HepG2 (cell line): Measurements from ENCODE around the gene CTDSP2. TPM values are rescaled to one million over a fixed set of nuclear protein-coding genes. Genes with fewer than 3 reads are reported as not detected.

Experiments
- ERF ChIP-seq: IDR thresholded peaks from 2 replicates; pipeline ENCODE4 v1.6.1; 2018; ENCODE audit warnings: missing biosample characterization, missing genetic modification reagents
- FIP1L1 ChIP-seq: fragments of 200-400 bp; formaldehyde crosslinking; IDR thresholded peaks from 2 replicates; pipeline ENCODE4 v1.6.1; 2018; ENCODE audit warnings: low read depth, mild to moderate bottlenecking, low read length, moderate library complexity, borderline replicate concordance; ENCODE audit not compliant: insufficient read depth
- KLF16 ChIP-seq, 2 experiments: sonication (generic) in 1 of 2; formaldehyde crosslinking in 1 of 2; IDR thresholded peaks; 2 replicates each; pipeline versions ENCODE4 v1.6.1 to v1.8.0; 2016 to 2023; ENCODE audit warnings: missing genetic modification reagents in 2 of 2, missing compliant biosample characterization in 1 of 2
- POLR2AphosphoS5 ChIP-seq: IDR thresholded peaks from 2 replicates; pipeline ENCODE4 v1.6.1; 2012; ENCODE audit warnings: low read depth, low read length
- PTBP1 ChIP-seq: fragments of 200-400 bp; formaldehyde crosslinking; IDR thresholded peaks from 2 replicates; pipeline ENCODE4 v1.6.1; 2018; ENCODE audit warnings: low read length, low read depth; ENCODE audit not compliant: poor library complexity, severe bottlenecking
- SETDB1 ChIP-seq: sonication (generic); formaldehyde crosslinking; IDR thresholded peaks from 2 replicates; pipeline ENCODE4 v1.5.1; 2020; ENCODE audit warnings: missing genetic modification reagents, mild to moderate bottlenecking, borderline replicate concordance
- THRA ChIP-seq: sonication (generic); formaldehyde crosslinking; IDR thresholded peaks from 2 replicates; pipeline ENCODE4 v1.4.0; 2020; ENCODE audit warnings: missing genetic modification reagents, borderline replicate concordance
- YEATS4 ChIP-seq: sonication (generic); formaldehyde crosslinking; IDR thresholded peaks from 2 replicates; pipeline ENCODE4 v1.4.0; 2020; ENCODE audit warnings: missing genetic modification reagents, borderline replicate concordance
- ZNF441 ChIP-seq: sonication (generic); formaldehyde crosslinking; IDR thresholded peaks from 2 replicates; pipeline ENCODE4 v1.7.0; 2021; ENCODE audit warnings: missing genetic modification reagents, borderline replicate concordance
- ZNF747 ChIP-seq: sonication (generic); formaldehyde crosslinking; IDR thresholded peaks from 2 replicates; pipeline ENCODE4 v1.8.1; 2023; ENCODE audit warnings: missing genetic modification reagents, mild to moderate bottlenecking, borderline replicate concordance
- ZNF780A ChIP-seq: sonication (generic); formaldehyde crosslinking; IDR thresholded peaks from 2 replicates; pipeline ENCODE4 v1.8.0; 2022; ENCODE audit warnings: mild to moderate bottlenecking, missing genetic modification reagents, moderate library complexity
- polyA plus RNA-seq, 8 experiments: library from polyadenylated mRNA; depleted of rRNA in 3 of 8; stranded (reverse) in 7 of 8; unstranded in 1 of 8; fragments of >200 nt; fragmentation: Illumina TruSeq in 4 of 8; extraction: Trizol in 4 of 8; gene quantifications; 2 replicates each; pipeline versions ENCODE4 v1.2.1 to v1.2.3, GENCODE V29; 2011 to 2016; ENCODE audit warnings: low read depth in 4 of 8, missing spikeins in 1 of 8, mixed read lengths in 1 of 8; ENCODE audit not compliant: insufficient read depth in 1 of 8
- total RNA-seq, 5 experiments: library from RNA; depleted of rRNA; stranded (reverse); fragments of >200 nt; fragmentation: Illumina TruSeq; extraction: Trizol; gene quantifications; 2 replicates each; pipeline ENCODE4 v1.2.3, GENCODE V29; 2016; ENCODE audit warnings: low read depth in 1 of 5
- TF ChIP-seq, protein P1 (sequence below): sonication (generic); formaldehyde crosslinking; IDR thresholded peaks from 2 replicates; pipeline ENCODE4 v1.4.0; 2020; ENCODE audit warnings: missing genetic modification reagents
- TF ChIP-seq, protein P2 (sequence below): sonication (generic); formaldehyde crosslinking; IDR thresholded peaks from 2 replicates; pipeline ENCODE4 v1.8.1; 2022; ENCODE audit warnings: low read depth, mild to moderate bottlenecking, missing genetic modification reagents
- TF ChIP-seq, protein P3 (sequence below): sonication (generic); formaldehyde crosslinking; conservative IDR thresholded peaks from 2 replicates; pipeline ENCODE4 v1.4.0; 2020; ENCODE audit warnings: mild to moderate bottlenecking, missing genetic modification reagents, moderate library complexity
- TF ChIP-seq, protein P4 (sequence below): IDR thresholded peaks from 2 replicates; pipeline ENCODE4 v1.6.1; 2016; ENCODE audit warnings: missing compliant biosample characterization, missing genetic modification reagents, borderline replicate concordance

CTDSP2 gene
- total and polyA plus RNA-seq, 2 of the 13 experiments (the other 11 are each of a cell fraction or from before 2014, with no cell fraction given), result 38.1 to 82.5 TPM

GRCh38 chr12:57813971-57814772 is 32.4 kb downstream of the CTDSP2 start (continued):
- TF ChIP-seq, protein P1, sequence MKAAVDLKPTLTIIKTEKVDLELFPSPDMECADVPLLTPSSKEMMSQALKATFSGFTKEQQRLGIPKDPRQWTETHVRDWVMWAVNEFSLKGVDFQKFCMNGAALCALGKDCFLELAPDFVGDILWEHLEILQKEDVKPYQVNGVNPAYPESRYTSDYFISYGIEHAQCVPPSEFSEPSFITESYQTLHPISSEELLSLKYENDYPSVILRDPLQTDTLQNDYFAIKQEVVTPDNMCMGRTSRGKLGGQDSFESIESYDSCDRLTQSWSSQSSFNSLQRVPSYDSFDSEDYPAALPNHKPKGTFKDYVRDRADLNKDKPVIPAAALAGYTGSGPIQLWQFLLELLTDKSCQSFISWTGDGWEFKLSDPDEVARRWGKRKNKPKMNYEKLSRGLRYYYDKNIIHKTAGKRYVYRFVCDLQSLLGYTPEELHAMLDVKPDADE (CRISPR knock-in tag), result no peak
- TF ChIP-seq PTBP1, result no peak
- TF ChIP-seq SETDB1 (CRISPR knock-in tag), result no peak
- TF ChIP-seq, protein P2, sequence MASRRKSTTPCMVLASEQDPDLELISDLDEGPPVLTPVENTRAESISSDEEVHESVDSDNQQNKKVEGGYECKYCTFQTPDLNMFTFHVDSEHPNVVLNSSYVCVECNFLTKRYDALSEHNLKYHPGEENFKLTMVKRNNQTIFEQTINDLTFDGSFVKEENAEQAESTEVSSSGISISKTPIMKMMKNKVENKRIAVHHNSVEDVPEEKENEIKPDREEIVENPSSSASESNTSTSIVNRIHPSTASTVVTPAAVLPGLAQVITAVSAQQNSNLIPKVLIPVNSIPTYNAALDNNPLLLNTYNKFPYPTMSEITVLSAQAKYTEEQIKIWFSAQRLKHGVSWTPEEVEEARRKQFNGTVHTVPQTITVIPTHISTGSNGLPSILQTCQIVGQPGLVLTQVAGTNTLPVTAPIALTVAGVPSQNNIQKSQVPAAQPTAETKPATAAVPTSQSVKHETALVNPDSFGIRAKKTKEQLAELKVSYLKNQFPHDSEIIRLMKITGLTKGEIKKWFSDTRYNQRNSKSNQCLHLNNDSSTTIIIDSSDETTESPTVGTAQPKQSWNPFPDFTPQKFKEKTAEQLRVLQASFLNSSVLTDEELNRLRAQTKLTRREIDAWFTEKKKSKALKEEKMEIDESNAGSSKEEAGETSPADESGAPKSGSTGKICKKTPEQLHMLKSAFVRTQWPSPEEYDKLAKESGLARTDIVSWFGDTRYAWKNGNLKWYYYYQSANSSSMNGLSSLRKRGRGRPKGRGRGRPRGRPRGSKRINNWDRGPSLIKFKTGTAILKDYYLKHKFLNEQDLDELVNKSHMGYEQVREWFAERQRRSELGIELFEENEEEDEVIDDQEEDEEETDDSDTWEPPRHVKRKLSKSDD (CRISPR knock-in tag), result no peak
- TF ChIP-seq ERF (CRISPR knock-in tag), result peak; percentile 48; the same call in 1 of the 2 replicates
- peak; percentile 51 for TF ChIP-seq POLR2AphosphoS5
- TF ChIP-seq FIP1L1, result no peak
- TF ChIP-seq THRA (CRISPR knock-in tag), result no peak
- TF ChIP-seq, protein P3, sequence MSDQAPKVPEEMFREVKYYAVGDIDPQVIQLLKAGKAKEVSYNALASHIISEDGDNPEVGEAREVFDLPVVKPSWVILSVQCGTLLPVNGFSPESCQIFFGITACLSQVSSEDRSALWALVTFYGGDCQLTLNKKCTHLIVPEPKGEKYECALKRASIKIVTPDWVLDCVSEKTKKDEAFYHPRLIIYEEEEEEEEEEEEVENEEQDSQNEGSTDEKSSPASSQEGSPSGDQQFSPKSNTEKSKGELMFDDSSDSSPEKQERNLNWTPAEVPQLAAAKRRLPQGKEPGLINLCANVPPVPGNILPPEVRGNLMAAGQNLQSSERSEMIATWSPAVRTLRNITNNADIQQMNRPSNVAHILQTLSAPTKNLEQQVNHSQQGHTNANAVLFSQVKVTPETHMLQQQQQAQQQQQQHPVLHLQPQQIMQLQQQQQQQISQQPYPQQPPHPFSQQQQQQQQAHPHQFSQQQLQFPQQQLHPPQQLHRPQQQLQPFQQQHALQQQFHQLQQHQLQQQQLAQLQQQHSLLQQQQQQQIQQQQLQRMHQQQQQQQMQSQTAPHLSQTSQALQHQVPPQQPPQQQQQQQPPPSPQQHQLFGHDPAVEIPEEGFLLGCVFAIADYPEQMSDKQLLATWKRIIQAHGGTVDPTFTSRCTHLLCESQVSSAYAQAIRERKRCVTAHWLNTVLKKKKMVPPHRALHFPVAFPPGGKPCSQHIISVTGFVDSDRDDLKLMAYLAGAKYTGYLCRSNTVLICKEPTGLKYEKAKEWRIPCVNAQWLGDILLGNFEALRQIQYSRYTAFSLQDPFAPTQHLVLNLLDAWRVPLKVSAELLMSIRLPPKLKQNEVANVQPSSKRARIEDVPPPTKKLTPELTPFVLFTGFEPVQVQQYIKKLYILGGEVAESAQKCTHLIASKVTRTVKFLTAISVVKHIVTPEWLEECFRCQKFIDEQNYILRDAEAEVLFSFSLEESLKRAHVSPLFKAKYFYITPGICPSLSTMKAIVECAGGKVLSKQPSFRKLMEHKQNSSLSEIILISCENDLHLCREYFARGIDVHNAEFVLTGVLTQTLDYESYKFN (CRISPR knock-in tag), result peak; percentile 70
- 0 out of 2 replicates have a peak, but pooled peaks have one; percentile 54 for TF ChIP-seq ZNF441 (CRISPR knock-in tag)
- TF ChIP-seq ZNF780A (CRISPR knock-in tag), result peak; percentile 33; the same call in 1 of the 2 replicates
- 0 out of 2 replicates have a peak, but pooled peaks have one; percentile 44 for TF ChIP-seq YEATS4
- no peak for TF ChIP-seq ZNF747 (CRISPR knock-in tag)
- TF ChIP-seq, protein P4, sequence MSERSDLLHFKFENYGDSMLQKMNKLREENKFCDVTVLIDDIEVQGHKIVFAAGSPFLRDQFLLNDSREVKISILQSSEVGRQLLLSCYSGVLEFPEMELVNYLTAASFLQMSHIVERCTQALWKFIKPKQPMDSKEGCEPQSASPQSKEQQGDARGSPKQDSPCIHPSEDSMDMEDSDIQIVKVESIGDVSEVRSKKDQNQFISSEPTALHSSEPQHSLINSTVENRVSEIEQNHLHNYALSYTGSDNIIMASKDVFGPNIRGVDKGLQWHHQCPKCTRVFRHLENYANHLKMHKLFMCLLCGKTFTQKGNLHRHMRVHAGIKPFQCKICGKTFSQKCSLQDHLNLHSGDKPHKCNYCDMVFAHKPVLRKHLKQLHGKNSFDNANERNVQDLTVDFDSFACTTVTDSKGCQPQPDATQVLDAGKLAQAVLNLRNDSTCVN, result no peak
- TF ChIP-seq KLF16 (CRISPR knock-in tag; IDR thresholded peaks at IDR 0.05), result peak in 1 of 2 experiments; percentile 52; a peak in 1 of 4 replicates
